ENCODE data around the gene SLC9A1. TPM values are rescaled to one million over a fixed set of nuclear protein-coding genes. Genes with fewer than 3 reads are reported as not detected.
A peak's percentile ranks its signal among the peaks of the same experiment; 100 is the strongest.

The SLC9A1 gene
- total RNA-seq, 1 donor from 2014 or later: 54.6 TPM

DNA sequence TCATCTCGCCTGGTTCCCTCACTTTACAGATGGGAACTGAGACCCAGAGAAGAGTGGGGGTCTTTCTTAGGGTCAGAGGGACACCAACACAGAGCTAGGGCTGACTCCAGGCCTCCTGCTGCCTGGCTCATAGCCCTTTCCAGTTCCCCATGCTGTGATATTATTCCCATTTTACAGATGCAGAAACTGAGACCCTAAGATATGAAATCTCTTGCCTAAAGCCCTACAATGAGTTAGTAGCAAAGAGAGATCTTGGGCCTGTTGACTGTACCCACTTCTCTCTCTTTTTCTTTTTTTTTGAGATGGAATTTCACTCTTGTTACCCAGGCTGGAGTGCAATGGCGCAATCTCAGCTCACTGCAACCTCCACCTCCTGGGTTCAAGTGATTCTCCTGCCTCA lies 49.9 kb downstream of the SLC9A1 start:
- no peak for TF ChIP-seq CTCF (IDR thresholded peaks at IDR 0.05)
- Mint-ChIP-seq H3K4me1 (ENCODE audit: low read depth) (peaks cover 8% of the 10 kb centered on the region), H3K4me3 (ENCODE audit: unreplicated experiment) (no peak overlapping the region), H3K9me3 (ENCODE audit: low read depth) (no peaks in the 10 kb centered on the region), H3K36me3 (ENCODE audit: low read depth) (peaks cover 7% of the 10 kb centered on the region), H3K27ac (ENCODE audit: unreplicated experiment) (no peak overlapping the region), H3K27me3 (ENCODE audit: low read depth) (no peaks in the 10 kb centered on the region)
- no peak for DNase-seq (ENCODE audit: low spot score)

- Mint-ChIP-seq H3K27me3 (ENCODE audit: low read depth) (no peaks in the 10 kb centered on the region), H3K9me3 (ENCODE audit: low read depth) (no peaks in the 10 kb centered on the region), H3K4me3 (ENCODE audit: unreplicated experiment) (no peak overlapping the region), H3K27ac (ENCODE audit: unreplicated experiment) (no peak overlapping the region), H3K4me1 (ENCODE audit: low read depth) (peaks cover 22% of the 10 kb centered on the region), H3K36me3 (ENCODE audit: low read depth) (peaks cover 5% of the 10 kb centered on the region)
- no peak for TF ChIP-seq CTCF (IDR thresholded peaks at IDR 0.05)
- DNase-seq (ENCODE audit: low spot score): no peak
Measured at GRCh38 chr1:27103498-27103897, 51.4 kb downstream of the SLC9A1 start.

DNA sequence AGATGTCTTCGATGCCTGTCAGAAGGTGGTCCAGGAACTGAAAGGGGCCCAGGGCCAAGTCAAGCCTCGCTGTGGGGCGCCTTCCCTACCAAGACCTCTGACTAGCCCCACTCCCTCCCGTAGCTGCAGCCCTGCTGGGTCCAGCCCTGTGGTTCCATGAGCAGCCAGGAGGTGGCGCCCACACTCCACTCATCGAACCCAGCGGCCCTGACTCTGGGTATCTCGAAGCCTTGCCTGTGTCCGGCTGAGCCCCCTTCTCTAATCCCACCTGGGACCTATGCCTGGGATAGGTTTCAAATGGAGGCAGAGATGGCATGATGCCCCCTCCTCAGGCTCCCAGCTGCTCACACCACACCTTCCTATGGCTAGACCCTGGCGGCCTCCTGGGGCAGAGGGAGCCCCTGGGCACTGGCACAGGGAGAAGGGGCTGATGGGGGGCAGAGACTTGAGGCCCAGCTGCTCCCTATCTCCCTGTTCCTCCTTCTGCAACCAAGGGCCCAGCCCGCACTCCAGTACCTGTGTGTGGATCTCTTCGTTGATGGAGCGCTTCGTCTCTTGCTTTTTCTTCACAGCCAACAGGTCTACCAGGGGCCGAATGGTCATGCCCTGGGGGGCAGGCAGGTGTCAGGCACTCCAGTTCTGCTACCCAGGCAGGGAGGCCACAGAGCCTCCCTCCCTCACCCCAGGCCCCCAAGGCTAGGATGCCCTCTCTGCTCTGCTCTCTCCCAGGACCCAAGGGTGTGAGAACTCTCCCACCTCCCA lies 52.0 kb downstream of the SLC9A1 start:
- peaks cover 26% of the 10 kb centered on the region for H3K4me1 Mint-ChIP-seq (ENCODE audit: low read depth)
- H3K36me3 Mint-ChIP-seq (ENCODE audit: low read depth): peaks cover 5% of the 10 kb centered on the region
- no peak overlapping the region for H3K4me3 Mint-ChIP-seq (ENCODE audit: unreplicated experiment)
- no peaks in the 10 kb centered on the region for H3K27me3 Mint-ChIP-seq (ENCODE audit: low read depth)
- H3K9me3 Mint-ChIP-seq (ENCODE audit: low read depth): no peaks in the 10 kb centered on the region
- DNase-seq (ENCODE audit: low spot score): no peak
- no peak overlapping the region for H3K27ac Mint-ChIP-seq (ENCODE audit: unreplicated experiment)
- peak; percentile 95 for TF ChIP-seq CTCF (IDR thresholded peaks at IDR 0.05)

DNA sequence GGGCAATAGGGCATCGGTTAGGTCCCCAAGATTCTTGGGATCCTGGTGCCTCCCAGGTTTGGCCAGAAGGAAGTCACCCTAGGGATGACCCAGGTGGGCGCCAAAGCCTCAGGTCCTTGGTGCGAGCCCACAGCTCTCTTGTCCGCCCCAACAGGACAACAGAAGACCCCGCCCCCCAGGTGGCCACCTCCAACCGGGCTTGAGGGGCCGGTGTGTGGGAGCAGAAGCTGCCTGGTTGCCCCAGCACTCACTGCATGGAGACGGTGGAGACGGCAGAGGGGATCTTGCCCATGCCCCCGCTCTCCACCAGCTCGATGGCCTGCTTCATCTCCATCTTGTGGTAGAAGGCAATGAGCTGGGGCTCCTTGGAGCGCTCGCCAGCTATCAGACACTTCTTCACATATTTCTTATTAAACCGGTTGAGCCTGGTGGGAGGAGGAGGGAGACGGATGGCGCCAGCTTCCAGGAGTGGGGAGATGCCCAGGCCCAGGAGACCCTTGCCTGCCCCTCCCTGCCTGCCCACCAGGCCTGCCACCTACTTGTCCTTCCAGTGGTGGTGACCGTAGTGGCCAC lies 52.7 kb downstream of the SLC9A1 start:
- no peak for TF ChIP-seq CTCF (IDR thresholded peaks at IDR 0.05)
- Mint-ChIP-seq H3K9me3 (ENCODE audit: low read depth) (no peaks in the 10 kb centered on the region), H3K36me3 (ENCODE audit: low read depth) (peaks cover 5% of the 10 kb centered on the region), H3K4me3 (ENCODE audit: unreplicated experiment) (no peak overlapping the region), H3K4me1 (ENCODE audit: low read depth) (peaks cover 32% of the 10 kb centered on the region), H3K27ac (ENCODE audit: unreplicated experiment) (no peak overlapping the region), H3K27me3 (ENCODE audit: low read depth) (no peaks in the 10 kb centered on the region)
- no peak for DNase-seq (ENCODE audit: low spot score)

DNA sequence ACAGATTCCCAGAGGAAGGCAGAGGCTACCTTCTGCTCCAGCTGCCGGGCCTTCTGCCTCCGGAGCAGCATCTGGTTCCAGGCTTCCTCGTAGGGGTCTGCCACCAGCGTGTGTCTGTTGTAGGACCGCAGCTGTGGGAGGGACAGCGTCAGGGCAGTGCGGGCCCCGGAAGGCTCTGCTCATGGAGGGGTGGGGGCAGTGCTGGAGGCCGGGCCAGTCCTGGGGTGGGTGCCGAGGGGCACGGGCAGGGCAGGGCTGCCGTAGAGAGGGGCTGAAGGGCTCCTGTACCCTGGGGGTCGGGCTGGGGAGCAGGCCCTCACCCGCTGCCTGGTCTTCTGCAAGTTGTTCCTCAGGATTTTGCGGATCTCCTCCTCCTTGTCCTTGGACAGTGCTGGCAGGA lies 53.2 kb downstream of the SLC9A1 start:
- H3K4me3 Mint-ChIP-seq (ENCODE audit: unreplicated experiment): no peak overlapping the region
- TF ChIP-seq CTCF (IDR thresholded peaks at IDR 0.05): no peak
- no peaks in the 10 kb centered on the region for H3K9me3 Mint-ChIP-seq (ENCODE audit: low read depth)
- H3K4me1 Mint-ChIP-seq (ENCODE audit: low read depth): peaks cover 32% of the 10 kb centered on the region
- H3K27me3 Mint-ChIP-seq (ENCODE audit: low read depth): no peaks in the 10 kb centered on the region
- DNase-seq (ENCODE audit: low spot score): no peak
- H3K36me3 Mint-ChIP-seq (ENCODE audit: low read depth): peaks cover 5% of the 10 kb centered on the region
- H3K27ac Mint-ChIP-seq (ENCODE audit: unreplicated experiment): no peak overlapping the region
